ENCODE measurements around the gene SELENOV.

Gene SELENOV

DNA sequence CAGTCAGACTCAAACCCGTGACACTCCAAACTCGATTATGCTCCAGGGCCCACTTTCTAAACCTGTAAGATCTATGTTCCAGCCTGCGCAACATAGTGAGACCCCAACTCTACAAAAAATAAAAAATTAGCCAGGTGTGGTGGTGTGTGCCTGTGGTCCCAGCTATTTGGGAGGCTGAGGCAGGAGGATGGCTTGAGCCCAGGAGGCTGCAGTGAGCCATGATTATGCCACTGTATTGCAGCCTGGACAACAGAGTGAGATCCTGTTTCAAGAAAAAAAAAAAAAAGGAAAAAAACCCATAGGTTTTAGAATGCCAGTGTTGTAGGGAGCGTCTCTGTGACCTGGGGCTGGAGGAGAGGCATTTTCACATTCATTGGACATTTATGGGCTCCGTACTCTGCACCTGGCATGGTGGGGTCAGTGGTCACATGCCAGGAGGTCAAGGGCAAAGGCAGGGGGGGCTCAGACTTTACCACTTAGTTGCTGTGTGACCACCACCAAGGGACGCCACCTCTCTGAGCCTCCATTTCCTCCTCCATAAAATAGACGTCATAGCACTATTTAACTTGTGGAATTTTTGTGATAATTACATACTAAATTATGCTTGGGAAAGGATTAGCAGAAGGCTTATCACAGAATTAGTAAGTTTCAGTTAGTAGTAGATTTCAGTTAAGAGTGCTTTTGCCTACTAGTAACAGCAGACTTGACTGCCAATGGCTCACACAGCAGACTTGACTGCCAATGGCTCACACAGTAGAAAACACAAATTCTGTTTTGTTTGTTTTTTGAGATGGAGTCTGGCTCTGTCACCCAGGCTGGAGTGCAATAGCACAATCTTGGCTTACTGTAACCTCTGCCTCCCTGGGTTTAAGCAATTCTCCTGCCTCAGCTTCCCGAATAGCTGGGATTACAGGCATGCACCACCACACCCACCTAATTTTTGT is 5.9 kb downstream of the SELENOV start:
- FAIRE-seq (no peak), DNase-seq (ENCODE audit: insufficient read length, low spot score) (no peak)
- TF ChIP-seq POLR2A (IDR thresholded peaks at IDR 0.05; ENCODE audit: low read depth, low read length): no peak

DNA sequence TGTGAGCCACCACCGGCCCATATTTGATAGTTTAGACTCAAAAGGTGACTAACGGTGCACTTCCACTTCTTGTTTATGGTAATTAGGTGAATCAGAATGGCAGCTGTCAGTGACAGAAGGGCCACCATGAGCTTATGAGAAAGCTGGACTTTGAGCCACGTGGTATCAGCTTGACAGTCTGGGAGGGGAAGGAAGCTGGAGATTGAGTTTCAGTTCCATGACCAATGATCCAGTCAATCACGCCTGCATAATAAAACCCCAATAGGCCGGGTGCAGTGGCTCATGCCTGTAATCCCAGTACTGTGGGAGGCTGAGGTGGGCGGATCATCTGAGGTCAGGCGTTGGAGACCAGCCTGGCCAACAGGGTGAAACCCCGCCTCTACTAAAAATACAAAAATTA is 9.6 kb downstream of the SELENOV start:
- DNase-seq (ENCODE audit: insufficient read length, low spot score): no peak
- no peak for FAIRE-seq
- no peak for TF ChIP-seq POLR2A (IDR thresholded peaks at IDR 0.05; ENCODE audit: low read depth, low read length)

DNA sequence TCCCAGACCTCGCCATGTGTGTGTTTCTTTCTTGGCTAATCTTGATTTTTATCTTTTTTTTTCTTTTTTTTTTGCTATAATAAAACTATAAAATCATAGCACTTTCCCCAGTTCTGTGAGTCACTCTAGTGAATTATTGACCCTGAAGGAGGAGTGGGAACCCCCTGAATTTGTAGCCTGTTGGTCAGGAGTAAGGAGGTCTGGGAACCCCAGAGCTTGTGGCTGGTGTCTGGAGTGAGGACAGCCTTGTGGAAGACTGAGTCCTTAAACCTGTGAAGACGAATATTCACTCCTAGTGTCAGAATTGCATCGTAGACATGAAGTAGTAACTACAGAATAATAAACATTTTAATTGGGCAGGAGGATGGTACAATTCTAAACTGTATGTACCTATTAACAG is 10.3 kb downstream of the SELENOV start:
- FAIRE-seq (no peak), DNase-seq (ENCODE audit: insufficient read length, low spot score) (no peak)
- no peak for TF ChIP-seq POLR2A (IDR thresholded peaks at IDR 0.05; ENCODE audit: low read depth, low read length)

DNA sequence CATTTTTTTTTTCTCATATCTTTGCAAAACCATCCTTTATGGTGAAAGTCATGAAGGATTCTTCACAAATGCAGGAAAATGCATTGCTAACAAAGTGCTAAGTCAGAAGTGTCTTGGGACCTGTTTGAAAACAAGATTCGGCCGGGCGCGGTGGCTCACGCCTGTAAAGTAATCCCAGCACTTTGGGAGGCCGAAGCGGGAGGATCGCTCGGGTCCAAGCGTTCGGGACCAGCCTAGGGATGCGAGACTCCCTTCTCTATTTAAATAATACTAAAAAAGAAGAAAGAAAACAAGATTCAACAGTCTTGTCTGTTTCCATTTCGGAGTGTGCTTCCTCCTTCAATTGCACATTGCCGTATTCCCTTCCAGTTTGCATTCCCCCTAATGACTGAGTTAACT is 16.9 kb downstream of the SELENOV start:
- FAIRE-seq: no peak
- no peak for TF ChIP-seq POLR2A (IDR thresholded peaks at IDR 0.05; ENCODE audit: low read depth, low read length)
- no peak for DNase-seq (ENCODE audit: insufficient read length, low spot score)

DNA sequence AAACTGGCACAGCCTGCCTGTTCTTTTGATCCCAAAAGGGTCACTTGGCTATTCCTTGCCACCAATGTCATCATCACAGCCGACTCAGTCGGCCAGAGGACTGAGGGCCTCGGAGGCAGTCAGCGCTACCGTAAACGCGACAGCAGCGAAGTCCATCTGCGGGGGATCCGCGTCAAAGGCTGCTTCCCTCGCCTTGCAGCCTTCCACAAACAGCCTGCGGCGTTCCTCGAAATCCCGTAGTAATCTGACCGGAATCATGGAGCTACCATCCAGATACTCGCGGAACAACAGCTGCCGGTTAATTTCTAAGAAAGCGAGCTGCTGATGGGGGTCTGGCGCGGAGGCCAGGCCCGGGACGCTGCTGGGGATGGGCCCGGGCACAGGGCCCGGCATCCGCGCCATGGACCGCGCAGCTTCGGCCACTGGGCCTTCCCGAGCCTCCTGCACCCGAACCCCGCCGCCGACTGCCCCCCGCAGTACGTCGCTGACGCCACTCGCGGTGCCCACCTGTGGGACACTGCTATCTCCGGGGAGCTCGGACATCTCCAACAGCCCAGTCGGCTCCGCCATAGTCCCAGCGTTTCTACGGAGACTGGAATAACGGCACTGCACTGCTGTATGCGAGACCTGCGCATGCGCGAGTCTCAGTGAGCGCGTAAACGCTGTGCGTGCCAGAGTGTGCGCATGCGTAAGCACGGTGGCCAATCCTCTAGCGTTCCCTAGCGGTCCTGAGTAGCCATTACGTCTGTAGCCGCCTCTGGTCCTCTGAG is 17.5 kb downstream of the SELENOV start, which contains the start of gene EID2B:
Gene EID2B (minus strand): TSS at position 620 of the 770 bp plus-strand sequence. CDS start 50 bp downstream, at position 570.
- peak; percentile 97 for DNase-seq (ENCODE audit: insufficient read length, low spot score)
- peak; percentile 92 for TF ChIP-seq POLR2A (IDR thresholded peaks at IDR 0.05; ENCODE audit: low read depth, low read length)

DNA sequence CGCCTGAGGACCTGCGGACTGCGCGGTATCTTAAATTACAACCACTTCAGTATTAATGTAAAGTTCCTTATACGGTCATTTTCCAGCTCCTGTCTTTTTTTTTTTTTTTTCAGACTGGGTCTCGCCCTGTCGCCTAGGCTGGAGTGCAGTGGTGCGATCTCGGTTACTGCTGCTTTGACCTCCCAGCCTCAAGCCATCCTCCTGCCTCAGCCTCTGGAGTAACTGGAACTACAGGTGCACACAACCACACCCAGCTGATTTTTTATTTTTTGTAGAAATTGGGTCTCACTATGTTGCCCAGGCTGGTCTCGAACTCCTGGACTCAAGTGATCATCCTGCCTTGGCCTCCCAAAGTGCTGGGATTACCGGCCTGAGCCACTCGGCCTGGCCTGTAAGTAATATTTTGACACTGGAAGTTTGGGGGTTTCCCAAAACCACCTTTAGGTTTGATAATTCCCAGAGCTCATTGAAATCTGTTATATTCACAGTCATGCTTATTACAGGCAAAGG is 18.1 kb downstream of the SELENOV start:
- TF ChIP-seq POLR2A (IDR thresholded peaks at IDR 0.05; ENCODE audit: low read depth, low read length): no peak
- FAIRE-seq: no peak

More for the DNA sequence above, 17.5 kb downstream of the SELENOV start, which contains the start of gene EID2B:
- FAIRE-seq: peak; percentile 77

DNA sequence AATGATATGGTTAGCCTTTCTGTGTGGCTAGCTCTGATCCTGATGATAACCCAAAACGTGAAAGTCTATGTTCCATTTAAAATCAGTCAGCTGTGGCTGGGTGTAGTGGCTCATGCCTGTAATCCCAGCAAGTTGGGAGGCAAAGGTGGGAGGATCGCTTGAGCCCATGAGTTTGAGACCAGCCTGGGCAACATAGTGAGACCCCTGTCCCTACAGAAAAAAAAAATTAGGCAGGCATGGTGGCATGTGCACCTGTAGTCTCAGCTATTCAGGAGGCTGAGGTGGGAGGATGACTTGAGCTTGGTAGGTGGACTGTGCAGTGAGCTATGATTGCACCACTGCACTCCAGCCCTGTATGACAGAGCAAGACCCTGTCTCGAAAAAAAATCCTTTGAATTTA is 18.9 kb downstream of the SELENOV start:
- FAIRE-seq: no peak
- no peak for DNase-seq (ENCODE audit: insufficient read length, low spot score)
- TF ChIP-seq POLR2A (IDR thresholded peaks at IDR 0.05; ENCODE audit: low read depth, low read length): no peak

More for the DNA sequence above, 18.1 kb downstream of the SELENOV start:
- DNase-seq (ENCODE audit: insufficient read length, low spot score): no peak

DNA sequence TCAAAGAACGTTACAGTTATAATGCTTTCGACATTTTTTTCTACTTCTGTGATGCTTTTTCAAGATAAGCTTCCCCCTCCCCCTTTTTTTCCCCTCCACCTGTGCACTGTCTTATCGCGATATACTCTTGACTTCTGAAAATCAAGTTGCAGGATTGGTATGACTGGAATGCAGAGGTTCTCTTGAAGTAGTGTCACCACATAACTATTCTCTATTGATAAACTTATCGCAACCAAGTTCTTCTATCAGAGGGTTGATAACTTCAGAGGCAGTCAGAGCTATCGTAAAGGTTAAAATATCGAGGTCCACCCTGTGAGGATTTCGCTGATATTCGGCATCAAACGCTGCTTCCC is 24.2 kb downstream of the SELENOV start:
- FAIRE-seq (no peak), DNase-seq (ENCODE audit: insufficient read length, low spot score) (peak; percentile 56)
- no peak for TF ChIP-seq POLR2A (IDR thresholded peaks at IDR 0.05; ENCODE audit: low read depth, low read length)

DNA sequence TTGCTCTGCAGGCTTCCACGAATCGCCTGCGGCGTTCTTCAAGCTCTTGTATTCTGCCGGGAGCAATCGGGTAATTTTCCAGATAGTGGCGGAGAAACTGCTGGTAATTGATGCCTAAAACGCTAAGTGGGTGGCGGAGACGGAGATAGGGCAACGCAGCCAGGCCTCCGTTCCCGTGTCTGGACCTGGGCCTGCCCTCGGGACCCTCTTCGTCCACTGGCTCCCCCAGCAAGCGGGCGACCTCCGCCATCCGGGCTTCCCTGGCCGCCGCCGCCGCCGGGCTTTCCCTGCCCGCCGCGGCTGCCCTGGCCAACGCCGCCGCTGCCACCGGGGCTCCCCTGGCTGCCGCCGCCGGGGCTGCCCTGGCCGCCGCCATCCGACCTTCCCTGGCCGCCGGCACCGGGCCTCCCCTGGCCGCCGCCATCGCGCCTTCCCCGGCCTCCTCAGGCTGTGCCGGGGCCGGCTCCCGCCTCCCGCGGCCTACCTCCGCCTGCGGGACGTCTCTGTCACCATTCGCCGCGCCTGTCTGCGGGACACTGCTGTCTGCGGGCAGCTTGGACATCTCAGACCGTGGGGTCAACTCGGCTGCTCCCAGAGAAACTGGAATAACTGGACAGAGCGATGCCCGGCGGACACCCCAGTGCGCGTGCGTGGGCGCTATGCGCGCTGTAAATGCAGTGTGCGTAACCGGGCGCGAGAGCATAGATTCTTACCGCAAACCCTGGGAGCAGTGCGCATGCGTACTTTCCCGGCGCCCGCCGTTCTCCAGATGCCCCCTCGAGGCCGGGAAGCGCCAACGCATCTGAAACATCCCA is 24.8 kb downstream of the SELENOV start, which contains the start of gene EID2:
Gene EID2 (minus strand): TSS at position 644 of the 815 bp plus-strand sequence. CDS start 82 bp downstream, at position 562.
- peak; percentile 94 for TF ChIP-seq POLR2A (IDR thresholded peaks at IDR 0.05; ENCODE audit: low read depth, low read length)
- FAIRE-seq (peak; percentile 86), DNase-seq (ENCODE audit: insufficient read length, low spot score) (peak; percentile 98)

DNA sequence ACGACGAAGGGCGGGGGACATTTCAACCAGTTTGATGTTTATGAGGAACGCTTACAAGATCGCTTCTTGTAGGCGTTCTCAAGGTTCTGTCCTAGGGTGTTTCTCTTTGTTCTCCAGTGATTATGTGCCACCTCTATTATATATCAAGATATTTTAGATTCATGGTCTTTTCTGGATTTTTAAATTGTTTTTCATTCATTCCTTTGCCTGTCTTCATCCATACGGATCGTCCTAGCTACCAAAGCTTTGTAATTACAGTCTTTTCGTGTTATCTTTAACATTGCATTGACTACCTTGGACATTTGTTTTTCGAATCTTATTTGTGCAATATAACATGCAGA is 25.4 kb downstream of the SELENOV start:
- DNase-seq (ENCODE audit: insufficient read length, low spot score) (no peak), FAIRE-seq (no peak)
- no peak for TF ChIP-seq POLR2A (IDR thresholded peaks at IDR 0.05; ENCODE audit: low read depth, low read length)

DNA sequence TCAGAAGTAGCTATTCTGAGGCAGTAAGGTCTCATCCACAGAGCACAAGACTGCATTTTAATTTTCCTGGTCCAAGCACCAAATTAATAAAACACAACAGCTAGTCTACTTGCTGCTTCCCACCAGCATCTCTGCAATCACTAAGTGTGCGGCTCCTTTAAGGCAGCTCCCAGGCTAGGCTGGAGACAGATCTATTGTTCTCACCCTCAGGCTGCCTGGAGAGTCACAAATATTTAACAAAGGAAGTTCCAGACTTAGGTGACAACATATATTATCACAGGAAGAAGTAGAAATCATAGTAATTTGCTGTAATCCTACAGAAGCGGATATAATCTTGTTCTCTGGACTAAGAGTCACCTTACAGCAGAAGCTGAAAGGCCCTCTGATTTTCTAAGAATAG is 27.3 kb downstream of the SELENOV start:
- TF ChIP-seq POLR2A (IDR thresholded peaks at IDR 0.05; ENCODE audit: low read depth, low read length): no peak
- FAIRE-seq: no peak
- DNase-seq (ENCODE audit: insufficient read length, low spot score): no peak

DNA sequence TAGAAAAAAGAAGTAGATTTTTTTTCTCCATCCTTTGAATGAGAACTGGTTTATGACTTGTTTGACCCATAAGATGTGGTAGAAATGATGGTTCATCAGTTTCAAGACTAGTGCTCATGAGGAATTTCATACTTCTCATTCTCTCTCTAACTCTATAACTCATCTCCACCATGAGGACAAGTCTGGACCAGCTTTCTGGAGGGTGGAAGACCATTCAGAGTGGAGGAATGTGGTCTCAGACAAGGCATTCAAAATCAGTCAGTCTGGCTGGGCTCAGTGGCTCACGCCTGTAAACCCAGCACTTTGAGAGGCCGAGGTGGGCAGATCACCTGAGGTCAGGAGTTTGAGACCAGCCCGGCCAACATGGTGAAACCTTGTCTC is 28.5 kb downstream of the SELENOV start:
- TF ChIP-seq POLR2A (IDR thresholded peaks at IDR 0.05; ENCODE audit: low read depth, low read length): no peak
- FAIRE-seq: no peak
- no peak for DNase-seq (ENCODE audit: insufficient read length, low spot score)

DNA sequence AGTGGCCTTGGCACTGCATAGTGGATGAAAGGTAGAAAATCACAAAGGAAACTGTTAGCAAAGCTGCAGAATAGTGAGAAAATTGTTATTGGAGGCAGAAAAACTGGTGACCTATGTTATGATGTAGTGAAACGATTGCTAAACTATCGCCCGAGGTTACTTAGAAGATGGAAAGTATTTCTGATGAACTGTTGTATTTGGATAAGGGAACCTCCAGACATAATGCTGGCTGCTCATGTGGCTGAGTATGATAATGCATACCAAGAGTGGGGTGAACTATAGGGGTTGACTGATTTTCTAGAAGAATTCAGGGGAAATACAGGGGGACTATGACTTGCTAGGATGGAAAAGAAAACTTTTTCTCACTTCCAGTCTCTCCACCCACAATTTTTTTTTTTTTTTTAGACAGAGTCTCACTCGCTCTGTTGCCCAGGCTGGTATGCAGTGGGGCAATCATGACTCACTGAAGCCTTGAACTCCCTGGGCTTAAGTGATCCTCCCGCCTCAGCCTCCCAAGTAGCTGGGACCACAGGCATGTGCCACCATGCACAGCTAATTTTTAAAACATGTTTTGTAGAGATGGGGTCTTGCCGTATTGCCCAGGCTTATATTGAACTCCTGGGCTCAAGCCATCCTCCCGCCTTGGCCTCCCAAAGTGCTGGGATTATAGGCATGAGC is 29.4 kb downstream of the SELENOV start:
- no peak for DNase-seq (ENCODE audit: insufficient read length, low spot score)
- TF ChIP-seq POLR2A (IDR thresholded peaks at IDR 0.05; ENCODE audit: low read depth, low read length): no peak
- FAIRE-seq: no peak

Data from H54 (cell line).